Esophagus muscularis mucosa (tissue), 4 donors: ENCODE results near the gene NNAT. TPM values are rescaled to one million over a fixed set of nuclear protein-coding genes. Genes with fewer than 3 reads are reported as not detected.

Experiments
- DNase-seq: peaks from one replicate; pipeline ENCODE4 v3.0.0-alpha.2; 2017; ENCODE audit errors: extremely low spot score
- H3K27ac ChIP-seq, 4 donors: fragments of 200-600 bp; sonication (generic); replicated peaks in 1 of 4; 1 replicate in 3 of 4; 2 replicates in 1 of 4; pipeline ENCODE4 v1.5.1; 2016 to 2019; ENCODE audit warnings: mild to moderate bottlenecking in 1 of 4
- H3K27me3 ChIP-seq, 4 donors: fragments of 200-600 bp; sonication (generic); one replicate each; pipeline versions ENCODE4 v1.5.1 to v1.6.0; 2016 to 2019
- H3K36me3 ChIP-seq, 4 donors: fragments of 200-600 bp; sonication (generic); one replicate each; pipeline ENCODE4 v1.5.1; 2016 to 2019
- H3K4me1 ChIP-seq, 4 donors: fragments of 200-600 bp; sonication (generic); one replicate each; pipeline ENCODE4 v1.5.1; 2016 to 2019
- H3K4me3 ChIP-seq, 4 donors: fragments of 200-600 bp; sonication (generic); 1 replicate in 2 of 4; 2 replicates in 2 of 4; pipeline ENCODE4 v1.5.1; 2016 to 2019; ENCODE audit warnings: mild to moderate bottlenecking in 4 of 4, moderate library complexity in 1 of 4
- H3K9me3 ChIP-seq, 4 donors: fragments of 200-600 bp; sonication (generic); 1 replicate in 3 of 4; 2 replicates in 1 of 4; pipeline ENCODE4 v1.5.1; 2016 to 2019
- CTCF ChIP-seq, 3 experiments: fragments of 200-600 bp in 2 of 3; fragments of 450-650 bp in 1 of 3; sonication (generic) in 2 of 3; IDR thresholded peaks; one replicate each; pipeline ENCODE4 v1.5.1; 2017 to 2019; ENCODE audit warnings: antibody characterized with exemption in 3 of 3, mild to moderate bottlenecking in 2 of 3, moderate library complexity in 1 of 3
- EP300 ChIP-seq: sonication (generic); formaldehyde crosslinking; IDR thresholded peaks from one replicate; pipeline ENCODE4 v1.6.1; 2017; ENCODE audit warnings: antibody characterized with exemption
- POLR2A ChIP-seq: fragments of 450-650 bp; IDR thresholded peaks from one replicate; pipeline ENCODE4 v1.6.1; 2017; ENCODE audit warnings: antibody characterized with exemption, moderate library complexity, mild to moderate bottlenecking, low read depth
- POLR2AphosphoS5 ChIP-seq, 2 donors: sonication (generic); formaldehyde crosslinking; IDR thresholded peaks; one replicate each; pipeline ENCODE4 v1.6.1; 2017; ENCODE audit warnings: antibody characterized with exemption in 2 of 2
- WGBS: methylation state at CpG from one replicate; pipeline ENCODE4 v1.1.5; 2018; 5-methylcytosine and 5-hydroxymethylcytosine counted together
- intact Hi-C: fragments of 100-400 bp; cut with DNase I; formaldehyde crosslinking; loops from one replicate; pipeline ENCODE4 v1.15.1; 2023
- total RNA-seq, 4 donors: library from RNA; depleted of rRNA; stranded (reverse); fragments of >200 nt; gene quantifications; one replicate each; pipeline versions ENCODE4 v1.1.0 to v1.2.1, GENCODE V29; 2016

The NNAT gene
- total RNA-seq, 4 donors from 2014 or later = 2.6 to 14.1 (median 9.1) TPM

- no peaks in the 10 kb centered on the region for H3K9me3 ChIP-seq
- peak overlapping the region; percentile 74 to 87 (median 84) for H3K27ac ChIP-seq
- no peaks in the 10 kb centered on the region for H3K27me3 ChIP-seq
- H3K4me1 ChIP-seq = peaks cover 68 to 96% (median 90%) of the 10 kb centered on the region in 4 donors
- peak overlapping the region in 3 of 4 donors; percentile 12 to 34 (median 18) for H3K4me3 ChIP-seq
- intact Hi-C loops = no loop called here
- no peak for DNase-seq
- WGBS = 63% methylated on average over 24 of the region's 39 CpGs
- H3K36me3 ChIP-seq = peaks cover 5 to 30% (median 20%) of the 10 kb centered on the region in 4 donors
- TF ChIP-seq CTCF (IDR thresholded peaks at IDR 0.05) (peak in 1 of 3 experiments; percentile 7), POLR2A (no peak)
Observed at GRCh38 chr20:37519508-37520418, 1.3 kb upstream of the NNAT start.

- Histone ChIP-seq H3K27me3 (no peaks in the 10 kb centered on the region), H3K9me3 (no peaks in the 10 kb centered on the region), H3K36me3 (peaks cover 5 to 24% (median 16%) of the 10 kb centered on the region in 4 donors), H3K4me3 (peak overlapping the region in 2 of 4 donors; percentile 18 to 45), H3K4me1 (peaks cover 75 to 99% (median 96%) of the 10 kb centered on the region in 4 donors), H3K27ac (peak overlapping the region; percentile 74 to 87 (median 84))
- intact Hi-C loops = no loop called here
- WGBS = 86% methylated on average over 21 of the region's 24 CpGs
- TF ChIP-seq CTCF (IDR thresholded peaks at IDR 0.05) (no peak), EP300 (no peak), POLR2AphosphoS5 (IDR thresholded peaks at IDR 0.05) (no peak), POLR2A (no peak)
- DNase-seq = no peak
Observed at GRCh38 chr20:37520419-37520955, 563 bp upstream of the NNAT start.

- TF ChIP-seq POLR2AphosphoS5 (IDR thresholded peaks at IDR 0.05) (no peak), POLR2A (peak; percentile 18)
- Histone ChIP-seq H3K4me3 (peak overlapping the region in 3 of 4 donors; percentile 17 to 48 (median 41)), H3K27me3 (no peaks in the 10 kb centered on the region), H3K4me1 (peaks cover 75 to 95% (median 90%) of the 10 kb centered on the region in 4 donors), H3K9me3 (no peaks in the 10 kb centered on the region), H3K27ac (peak overlapping the region; percentile 42 to 97 (median 53)), H3K36me3 (peaks cover 0 to 18% (median 11%) of the 10 kb centered on the region in 4 donors)
- no peak for DNase-seq
- intact Hi-C loops = no loop called here
- WGBS = 67% methylated on average over 21 of the region's 36 CpGs
Observed at GRCh38 chr20:37522260-37523011, 1.4 kb downstream of the NNAT start.

DNA sequence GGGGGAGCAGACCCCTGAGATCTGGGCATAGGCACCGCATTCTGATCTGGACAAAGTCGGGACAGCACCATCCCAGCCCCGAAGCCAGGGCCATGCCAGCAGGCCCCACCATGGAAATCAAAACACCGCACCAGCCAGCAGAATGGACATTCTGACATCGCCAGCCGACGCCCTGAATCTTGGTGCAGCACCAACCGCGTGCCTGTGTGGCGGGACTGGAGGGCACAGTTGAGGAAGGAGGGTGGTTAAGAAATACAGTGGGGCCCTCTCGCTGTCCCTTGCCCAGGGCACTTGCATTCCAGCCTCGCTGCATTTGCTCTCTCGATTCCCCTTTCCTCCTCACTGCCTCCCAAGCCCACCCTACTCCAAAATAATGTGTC, 2.0 kb downstream of the NNAT start:
- no peak for DNase-seq
- WGBS = 81% methylated on average over 8 of the region's 13 CpGs
- H3K4me1 ChIP-seq = peaks cover 69 to 91% (median 85%) of the 10 kb centered on the region in 4 donors
- H3K27me3 ChIP-seq = no peaks in the 10 kb centered on the region
- H3K9me3 ChIP-seq = no peaks in the 10 kb centered on the region
- intact Hi-C loops = no loop called here
- H3K27ac ChIP-seq = peak overlapping the region; percentile 42 to 97 (median 53)
- TF ChIP-seq CTCF (IDR thresholded peaks at IDR 0.05) (no peak), POLR2AphosphoS5 (IDR thresholded peaks at IDR 0.05) (no peak), POLR2A (no peak), EP300 (no peak)
- peaks cover 0 to 13% (median 6%) of the 10 kb centered on the region in 4 donors for H3K36me3 ChIP-seq
- peak overlapping the region in 2 of 4 donors; percentile 17 to 41 for H3K4me3 ChIP-seq
